Activated T-cell treated with anti-CD3 and anti-CD28 coated beads for 24 hours (primary cell): ENCODE measurements around the gene ROCK2.

Experiments
- DNase-seq: peaks from one replicate; pipeline ENCODE4 v3.0.0-alpha.2; 2020; ENCODE audit warnings: low read depth

ROCK2 gene

GRCh38 chr2:11309706-11310105, 34.7 kb downstream of the ROCK2 start:
- DNase-seq, result no peak

GRCh38 chr2:11307764-11308415, 36.5 kb downstream of the ROCK2 start:
- no peak for DNase-seq

DNA sequence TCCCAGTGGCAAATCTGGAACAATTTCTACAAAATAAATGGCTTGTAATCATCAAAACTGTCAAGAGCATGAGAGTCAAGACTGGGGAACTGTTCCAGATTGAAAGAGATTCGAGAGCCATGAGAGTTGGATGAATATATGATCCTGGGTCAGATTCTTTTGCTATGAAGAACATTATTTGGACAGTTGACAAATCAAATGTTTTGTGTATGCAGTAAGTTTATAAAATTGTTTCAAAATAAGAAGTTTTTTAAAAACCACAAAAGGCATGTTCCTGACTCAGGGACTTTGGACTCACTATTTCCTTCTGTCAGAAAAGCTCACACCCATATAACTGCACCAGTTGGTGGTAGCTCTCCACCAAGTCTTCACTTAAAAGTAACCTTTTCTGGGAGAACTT, 38.5 kb downstream of the ROCK2 start:
- DNase-seq, result no peak

GRCh38 chr2:11305338-11305737, 39.1 kb downstream of the ROCK2 start:
- DNase-seq, result no peak

- no peak for DNase-seq
These were observed 40.0 kb downstream of the ROCK2 start for GRCh38 chr2:11304476-11304875.

- DNase-seq, result no peak
These were observed 41.0 kb downstream of the ROCK2 start for GRCh38 chr2:11303290-11304013.

DNA sequence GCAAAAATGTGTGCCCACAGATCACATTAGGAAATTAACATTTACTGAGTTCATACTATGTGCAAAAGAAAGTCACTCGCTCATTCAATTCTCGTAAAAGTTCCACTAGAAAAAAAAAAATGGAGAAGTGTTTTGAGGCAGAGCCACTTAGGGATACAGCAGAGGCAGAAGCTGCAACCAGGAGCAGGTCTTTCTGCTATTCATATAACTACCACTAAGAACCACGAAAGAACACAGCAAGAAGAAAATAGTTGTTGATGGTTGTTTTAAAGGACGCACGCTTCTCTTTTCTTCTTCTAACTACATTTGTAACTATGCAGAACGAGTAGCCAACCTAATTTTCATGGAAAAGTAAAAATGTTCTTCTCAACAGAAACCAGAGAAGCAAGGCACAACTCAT, 45.0 kb downstream of the ROCK2 start:
- no peak for DNase-seq

GRCh38 chr2:11298592-11298991, 45.8 kb downstream of the ROCK2 start:
- no peak for DNase-seq

- DNase-seq, result no peak
These were observed 48.0 kb downstream of the ROCK2 start for GRCh38 chr2:11296401-11296800.

DNA sequence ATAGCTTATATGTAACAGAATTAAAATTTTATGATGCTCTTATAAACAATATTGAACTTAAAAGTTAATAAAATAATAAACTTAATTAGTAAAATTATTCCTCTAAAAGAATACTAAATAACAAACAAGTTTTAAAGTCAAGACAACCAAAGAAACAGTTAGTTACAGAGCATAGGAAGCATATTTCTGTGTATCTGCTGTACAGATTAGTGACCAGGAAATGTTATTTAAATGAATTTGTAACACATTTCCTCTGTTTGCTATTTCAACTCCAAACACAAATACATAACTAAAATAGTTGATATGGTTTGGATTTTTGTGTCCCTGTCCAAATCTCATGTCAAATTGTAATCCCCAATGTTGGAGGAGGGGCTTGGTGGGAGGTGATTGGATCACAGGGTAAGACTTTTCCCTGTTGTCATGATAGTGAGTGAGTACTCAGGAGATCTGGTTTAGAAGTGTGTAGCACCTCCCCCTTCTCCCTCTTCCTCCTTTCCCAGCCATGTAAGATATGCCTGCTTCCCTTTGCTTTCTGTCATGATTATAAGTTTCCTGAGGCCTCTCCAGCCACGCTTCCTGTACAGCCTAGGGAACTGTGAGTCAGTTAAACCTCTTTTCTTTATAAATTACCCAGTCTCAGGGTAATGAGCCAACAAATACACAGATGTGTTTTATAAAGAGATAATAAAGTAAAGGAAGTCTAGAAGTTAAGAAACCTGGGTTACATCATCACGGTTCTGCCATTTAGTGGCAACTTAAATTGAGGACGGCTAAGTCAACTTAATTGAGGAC, 51.8 kb downstream of the ROCK2 start:
- DNase-seq, result no peak

- DNase-seq, result no peak
These were observed 53.7 kb downstream of the ROCK2 start for GRCh38 chr2:11290713-11291112.

DNA sequence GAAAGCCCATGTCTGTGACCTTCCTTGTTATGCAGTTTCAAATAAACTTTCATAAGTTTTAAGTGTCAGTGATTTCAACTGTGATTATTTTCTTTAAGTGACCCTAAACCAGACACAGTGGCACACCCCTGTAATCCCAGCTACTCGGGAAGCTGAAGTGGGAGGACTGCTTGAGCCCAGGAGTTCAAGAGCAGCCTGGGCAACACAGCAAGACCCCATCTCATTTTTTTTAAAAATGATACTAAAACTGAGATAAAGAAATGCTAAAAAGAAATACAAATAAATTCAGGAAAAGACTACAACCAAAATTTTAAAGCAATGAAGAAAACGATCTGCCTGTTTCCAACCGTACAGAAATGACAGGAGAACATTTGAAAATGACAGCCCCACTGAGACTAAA, 54.2 kb downstream of the ROCK2 start:
- DNase-seq, result no peak

GRCh38 chr2:11288431-11288830, 56.0 kb downstream of the ROCK2 start:
- no peak for DNase-seq

- no peak for DNase-seq
These were observed 57.7 kb downstream of the ROCK2 start for GRCh38 chr2:11286749-11287148.

DNA sequence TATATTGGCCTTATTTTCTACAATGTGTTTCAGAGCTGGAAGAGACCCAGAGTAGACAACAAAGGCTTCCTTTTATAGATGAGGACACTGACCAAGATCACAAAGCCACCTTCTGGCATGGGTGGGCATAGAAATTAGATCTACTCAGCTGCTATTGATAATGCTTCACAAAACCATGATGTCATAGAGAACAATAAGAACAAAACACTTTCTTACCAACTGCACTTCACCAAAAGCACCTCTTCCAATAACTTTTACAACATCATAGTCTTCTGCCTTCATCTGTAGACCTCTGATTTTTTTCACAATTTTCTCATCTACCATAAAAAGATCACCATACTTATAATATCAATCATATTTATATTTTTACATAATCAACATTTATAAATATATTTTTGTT, 58.1 kb downstream of the ROCK2 start:
- no peak for DNase-seq

- no peak for DNase-seq
These were observed 58.9 kb downstream of the ROCK2 start for GRCh38 chr2:11285499-11285898.

DNA sequence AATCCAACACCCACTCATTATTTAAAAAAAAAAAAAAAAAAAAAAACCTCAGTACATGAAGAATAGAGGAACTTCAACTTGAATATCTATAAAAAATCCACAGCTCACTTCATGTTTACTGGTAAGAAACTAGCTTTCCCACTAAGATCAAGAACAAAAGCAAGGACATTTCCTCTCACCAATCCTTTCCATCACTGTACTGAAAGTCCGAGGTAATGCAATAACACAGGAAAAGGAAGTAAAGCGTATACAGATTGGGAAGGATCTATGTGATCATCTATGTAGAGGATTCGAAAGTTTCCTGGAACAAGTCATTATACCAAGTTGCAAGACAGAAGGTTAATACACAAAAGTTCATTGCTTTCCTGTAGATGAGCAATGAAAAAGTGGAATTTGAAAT, 63.2 kb downstream of the ROCK2 start:
- no peak for DNase-seq

DNA sequence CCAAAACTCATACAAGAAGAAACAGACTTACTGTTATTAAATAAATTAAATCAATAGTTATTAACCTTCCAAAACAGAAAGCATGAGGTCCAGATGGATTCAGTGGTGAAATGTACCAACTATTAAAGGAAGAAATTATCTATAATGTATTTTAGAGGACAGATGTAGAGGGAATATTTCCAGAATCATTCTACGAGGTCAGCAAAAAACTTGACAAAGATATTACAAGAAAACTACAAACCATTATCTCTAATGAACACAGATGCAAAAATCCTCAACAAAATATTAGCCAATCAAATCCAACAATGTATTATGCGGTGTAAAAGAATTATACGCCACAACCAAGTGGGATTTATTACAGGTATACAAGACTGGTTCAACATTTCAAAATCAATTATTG, 63.7 kb downstream of the ROCK2 start:
- DNase-seq, result no peak

- DNase-seq, result no peak
These were observed 65.0 kb downstream of the ROCK2 start for GRCh38 chr2:11279398-11279797.

DNA sequence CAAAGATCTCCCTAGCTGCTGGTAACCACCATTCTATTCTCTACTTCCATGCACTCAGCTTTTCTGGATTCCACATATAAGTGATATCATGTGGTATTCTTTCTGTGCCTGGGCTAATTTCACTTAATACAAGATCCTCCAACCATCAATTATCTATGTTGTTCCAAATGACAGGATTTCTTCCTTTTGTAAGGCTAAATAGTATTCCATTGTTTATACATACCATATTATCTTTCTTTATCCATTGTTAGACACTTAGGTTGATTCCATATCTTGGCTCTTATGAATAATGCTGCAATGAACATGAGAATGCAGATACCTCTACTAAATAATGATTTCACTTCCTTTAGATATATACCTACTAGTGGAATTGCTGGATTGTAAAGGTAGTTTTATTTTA, 66.2 kb downstream of the ROCK2 start:
- DNase-seq, result no peak

GRCh38 chr2:11275910-11276309, 68.5 kb downstream of the ROCK2 start:
- no peak for DNase-seq

DNA sequence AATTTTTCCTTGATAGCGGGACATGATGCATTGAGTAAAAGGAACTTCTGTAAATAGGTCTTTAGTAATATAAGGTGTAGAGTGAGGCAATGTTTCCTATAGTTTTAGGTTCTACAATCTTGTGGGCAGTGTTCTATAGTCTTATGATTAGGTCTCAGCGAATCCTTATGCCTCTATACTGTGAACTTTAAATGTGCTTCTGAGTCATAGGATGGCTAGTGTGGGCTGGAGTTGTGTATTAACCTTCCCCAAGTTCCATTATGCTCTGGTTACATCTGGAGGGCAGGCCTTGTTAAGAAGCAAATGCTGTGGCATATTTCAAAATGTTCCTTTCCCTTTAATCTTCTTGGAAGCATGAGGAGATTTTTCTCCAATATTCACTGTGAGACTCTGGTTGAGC, 73.5 kb downstream of the ROCK2 start:
- no peak for DNase-seq

- DNase-seq, result no peak
These were observed 76.5 kb downstream of the ROCK2 start for GRCh38 chr2:11267931-11268330.
